HepG2 (cell line): ENCODE data around the gene IL6R. TPM values are rescaled to one million over a fixed set of nuclear protein-coding genes. Genes with fewer than 3 reads are reported as not detected.

Experiments
- ARNT2 ChIP-seq: sonication (generic); formaldehyde crosslinking; IDR thresholded peaks from 2 replicates; pipeline ENCODE4 v1.8.0; 2022; ENCODE audit warnings: mild to moderate bottlenecking, low read depth, missing genetic modification reagents, moderate library complexity
- DR1 ChIP-seq: sonication (generic); formaldehyde crosslinking; IDR thresholded peaks from 2 replicates; pipeline ENCODE4 v1.8.0; 2021; ENCODE audit warnings: mild to moderate bottlenecking, missing genetic modification reagents, inconsistent platforms
- PITX1 ChIP-seq: sonication (generic); formaldehyde crosslinking; IDR thresholded peaks from 2 replicates; pipeline ENCODE4 v1.5.1; 2020; ENCODE audit warnings: mild to moderate bottlenecking, missing genetic modification reagents
- PPARG ChIP-seq: conservative IDR thresholded peaks from 2 replicates; pipeline ENCODE4 v1.6.1; 2016; ENCODE audit warnings: missing biosample characterization, missing genetic modification reagents
- SMAD9 ChIP-seq: sonication (generic); formaldehyde crosslinking; IDR thresholded peaks from 2 replicates; pipeline ENCODE4 v1.5.1; 2020; ENCODE audit warnings: mild to moderate bottlenecking, missing genetic modification reagents
- SOX6 ChIP-seq, 2 experiments: fragments of 450-650 bp in 1 of 2; sonication (generic) in 1 of 2; formaldehyde crosslinking in 1 of 2; IDR thresholded peaks; 2 replicates each; pipeline versions ENCODE4 v1.4.0 to v1.6.1; 2017 to 2020; ENCODE audit warnings: antibody characterized with exemption in 1 of 2, mild to moderate bottlenecking in 1 of 2, missing genetic modification reagents in 1 of 2
- TGIF2 ChIP-seq: IDR thresholded peaks from 2 replicates; pipeline ENCODE4 v1.6.1; 2016; ENCODE audit warnings: control low read depth, missing compliant biosample characterization
- ZNF335 ChIP-seq: sonication (generic); formaldehyde crosslinking; IDR thresholded peaks from 2 replicates; pipeline ENCODE4 v1.4.0; 2020; ENCODE audit warnings: missing genetic modification reagents
- ZNF33B ChIP-seq: sonication (generic); formaldehyde crosslinking; IDR thresholded peaks from 2 replicates; pipeline ENCODE4 v1.5.1; 2020; ENCODE audit warnings: mild to moderate bottlenecking, missing genetic modification reagents
- ZNF564 ChIP-seq: sonication (generic); formaldehyde crosslinking; IDR thresholded peaks from 2 replicates; pipeline ENCODE4 v1.8.1; 2023; ENCODE audit warnings: mild to moderate bottlenecking, missing genetic modification reagents
- ZNF614 ChIP-seq: IDR thresholded peaks from 2 replicates; pipeline ENCODE4 v1.6.1; 2018; ENCODE audit warnings: missing biosample characterization, missing genetic modification reagents, inconsistent platforms, borderline replicate concordance
- ZNF747 ChIP-seq: sonication (generic); formaldehyde crosslinking; IDR thresholded peaks from 2 replicates; pipeline ENCODE4 v1.8.1; 2023; ENCODE audit warnings: missing genetic modification reagents, mild to moderate bottlenecking, borderline replicate concordance
- ZNF776 ChIP-seq: sonication (generic); formaldehyde crosslinking; IDR thresholded peaks from 2 replicates; pipeline ENCODE4 v1.4.0; 2020; ENCODE audit warnings: mild to moderate bottlenecking, missing genetic modification reagents
- polyA plus RNA-seq, 8 experiments: library from polyadenylated mRNA; depleted of rRNA in 3 of 8; stranded (reverse) in 7 of 8; unstranded in 1 of 8; fragments of >200 nt; fragmentation: Illumina TruSeq in 4 of 8; extraction: Trizol in 4 of 8; gene quantifications; 2 replicates each; pipeline versions ENCODE4 v1.2.1 to v1.2.3, GENCODE V29; 2011 to 2016; ENCODE audit warnings: low read depth in 4 of 8, missing spikeins in 1 of 8, mixed read lengths in 1 of 8; ENCODE audit not compliant: insufficient read depth in 1 of 8
- total RNA-seq, 5 experiments: library from RNA; depleted of rRNA; stranded (reverse); fragments of >200 nt; fragmentation: Illumina TruSeq; extraction: Trizol; gene quantifications; 2 replicates each; pipeline ENCODE4 v1.2.3, GENCODE V29; 2016; ENCODE audit warnings: low read depth in 1 of 5
- TF ChIP-seq, protein P1 (sequence below): sonication (generic); formaldehyde crosslinking; IDR thresholded peaks from 2 replicates; pipeline ENCODE4 v1.5.1; 2020; ENCODE audit warnings: mild to moderate bottlenecking, missing genetic modification reagents, moderate library complexity
- TF ChIP-seq, protein P2 (sequence below): IDR thresholded peaks from 2 replicates; pipeline ENCODE4 v1.4.0; 2020; ENCODE audit warnings: mild to moderate bottlenecking, missing genetic modification reagents
- TF ChIP-seq, protein P3 (sequence below): IDR thresholded peaks from 2 replicates; pipeline ENCODE4 v1.6.1; 2012; ENCODE audit warnings: low read length, improper control_type of control experiment
- TF ChIP-seq, protein P4 (sequence below): sonication (generic); formaldehyde crosslinking; IDR thresholded peaks from 2 replicates; pipeline ENCODE4 v1.5.0; 2020; ENCODE audit warnings: mild to moderate bottlenecking, missing genetic modification reagents, borderline replicate concordance

The IL6R gene
- total and polyA plus RNA-seq, 2 of the 13 experiments (the other 11 are each of a cell fraction or from before 2014, with no cell fraction given) = 5.0 to 24.5 TPM

DNA sequence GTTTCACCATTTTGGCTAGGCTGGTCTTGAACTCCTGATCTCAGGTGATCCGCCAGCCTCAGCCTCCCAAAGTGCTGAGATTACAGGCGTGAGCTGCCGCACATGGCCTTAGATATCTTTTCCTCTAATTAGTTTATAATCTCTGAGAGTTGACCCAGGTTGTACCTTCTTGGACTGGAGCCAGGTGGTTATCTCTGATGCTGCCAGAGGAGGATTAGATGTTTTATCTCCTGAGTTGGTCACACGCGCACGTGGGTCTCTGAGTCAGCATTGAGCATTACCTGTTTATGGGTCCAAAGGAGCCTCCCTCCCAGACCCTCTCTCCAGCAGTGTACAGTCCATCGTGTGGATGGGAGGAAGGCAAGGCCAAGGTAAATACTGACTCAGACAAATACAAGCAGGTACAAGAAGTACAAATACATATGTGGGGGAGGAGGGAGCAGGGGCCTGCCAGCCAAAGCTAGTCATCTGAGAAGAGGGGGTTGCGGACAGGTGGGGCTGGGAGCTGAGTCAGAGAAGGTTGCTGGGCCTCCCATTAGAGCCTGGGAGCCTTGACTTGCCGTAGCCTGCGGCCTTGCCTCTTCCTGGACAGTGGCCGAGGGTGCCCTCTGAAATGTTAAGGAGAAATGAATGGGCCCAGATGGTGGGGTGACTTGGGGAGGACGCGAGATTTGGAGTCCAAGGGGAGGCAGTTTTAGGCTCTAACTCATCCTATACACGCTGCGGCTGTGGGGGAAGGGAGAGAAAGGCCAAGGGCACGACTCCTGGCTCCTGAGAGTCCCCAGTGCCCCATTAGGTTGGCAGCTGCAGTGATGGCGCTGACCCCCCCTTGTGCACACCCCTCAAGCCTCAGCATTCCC, 13.1 kb downstream of the IL6R start (continued):
- TF ChIP-seq ZNF747 (CRISPR knock-in tag) (peak; percentile 94; the same call in 1 of the 2 replicates), SOX6 (IDR thresholded peaks at IDR 0.05) (no peak), SOX6 (CRISPR knock-in tag; IDR thresholded peaks at IDR 0.05) (peak; percentile 95), ZNF776 (CRISPR knock-in tag) (no peak), ARNT2 (CRISPR knock-in tag) (peak; percentile 71; the same call in 1 of the 2 replicates), ZNF614 (peak; percentile 95; the same call in 1 of the 2 replicates), PITX1 (CRISPR knock-in tag) (peak; percentile 99), ZNF564 (CRISPR knock-in tag) (no peak; the same call in 1 of the 2 replicates), SMAD9 (CRISPR knock-in tag) (no peak), ZNF335 (peak; percentile 68; the same call in 1 of the 2 replicates), ZNF33B (CRISPR knock-in tag) (no peak), DR1 (CRISPR knock-in tag) (peak; percentile 45; the same call in 1 of the 2 replicates), PPARG (CRISPR knock-in tag) (peak; percentile 78), TGIF2 (CRISPR knock-in tag) (peak; percentile 76)
- TF ChIP-seq, protein P1, sequence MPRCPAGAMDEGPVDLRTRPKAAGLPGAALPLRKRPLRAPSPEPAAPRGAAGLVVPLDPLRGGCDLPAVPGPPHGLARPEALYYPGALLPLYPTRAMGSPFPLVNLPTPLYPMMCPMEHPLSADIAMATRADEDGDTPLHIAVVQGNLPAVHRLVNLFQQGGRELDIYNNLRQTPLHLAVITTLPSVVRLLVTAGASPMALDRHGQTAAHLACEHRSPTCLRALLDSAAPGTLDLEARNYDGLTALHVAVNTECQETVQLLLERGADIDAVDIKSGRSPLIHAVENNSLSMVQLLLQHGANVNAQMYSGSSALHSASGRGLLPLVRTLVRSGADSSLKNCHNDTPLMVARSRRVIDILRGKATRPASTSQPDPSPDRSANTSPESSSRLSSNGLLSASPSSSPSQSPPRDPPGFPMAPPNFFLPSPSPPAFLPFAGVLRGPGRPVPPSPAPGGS (CRISPR knock-in tag) = 0 out of 2 replicates have a peak, but pooled peaks have one; percentile 65
- TF ChIP-seq, protein P2, sequence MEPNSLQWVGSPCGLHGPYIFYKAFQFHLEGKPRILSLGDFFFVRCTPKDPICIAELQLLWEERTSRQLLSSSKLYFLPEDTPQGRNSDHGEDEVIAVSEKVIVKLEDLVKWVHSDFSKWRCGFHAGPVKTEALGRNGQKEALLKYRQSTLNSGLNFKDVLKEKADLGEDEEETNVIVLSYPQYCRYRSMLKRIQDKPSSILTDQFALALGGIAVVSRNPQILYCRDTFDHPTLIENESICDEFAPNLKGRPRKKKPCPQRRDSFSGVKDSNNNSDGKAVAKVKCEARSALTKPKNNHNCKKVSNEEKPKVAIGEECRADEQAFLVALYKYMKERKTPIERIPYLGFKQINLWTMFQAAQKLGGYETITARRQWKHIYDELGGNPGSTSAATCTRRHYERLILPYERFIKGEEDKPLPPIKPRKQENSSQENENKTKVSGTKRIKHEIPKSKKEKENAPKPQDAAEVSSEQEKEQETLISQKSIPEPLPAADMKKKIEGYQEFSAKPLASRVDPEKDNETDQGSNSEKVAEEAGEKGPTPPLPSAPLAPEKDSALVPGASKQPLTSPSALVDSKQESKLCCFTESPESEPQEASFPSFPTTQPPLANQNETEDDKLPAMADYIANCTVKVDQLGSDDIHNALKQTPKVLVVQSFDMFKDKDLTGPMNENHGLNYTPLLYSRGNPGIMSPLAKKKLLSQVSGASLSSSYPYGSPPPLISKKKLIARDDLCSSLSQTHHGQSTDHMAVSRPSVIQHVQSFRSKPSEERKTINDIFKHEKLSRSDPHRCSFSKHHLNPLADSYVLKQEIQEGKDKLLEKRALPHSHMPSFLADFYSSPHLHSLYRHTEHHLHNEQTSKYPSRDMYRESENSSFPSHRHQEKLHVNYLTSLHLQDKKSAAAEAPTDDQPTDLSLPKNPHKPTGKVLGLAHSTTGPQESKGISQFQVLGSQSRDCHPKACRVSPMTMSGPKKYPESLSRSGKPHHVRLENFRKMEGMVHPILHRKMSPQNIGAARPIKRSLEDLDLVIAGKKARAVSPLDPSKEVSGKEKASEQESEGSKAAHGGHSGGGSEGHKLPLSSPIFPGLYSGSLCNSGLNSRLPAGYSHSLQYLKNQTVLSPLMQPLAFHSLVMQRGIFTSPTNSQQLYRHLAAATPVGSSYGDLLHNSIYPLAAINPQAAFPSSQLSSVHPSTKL (CRISPR knock-in tag) = peak; percentile 98
- TF ChIP-seq, protein P3, sequence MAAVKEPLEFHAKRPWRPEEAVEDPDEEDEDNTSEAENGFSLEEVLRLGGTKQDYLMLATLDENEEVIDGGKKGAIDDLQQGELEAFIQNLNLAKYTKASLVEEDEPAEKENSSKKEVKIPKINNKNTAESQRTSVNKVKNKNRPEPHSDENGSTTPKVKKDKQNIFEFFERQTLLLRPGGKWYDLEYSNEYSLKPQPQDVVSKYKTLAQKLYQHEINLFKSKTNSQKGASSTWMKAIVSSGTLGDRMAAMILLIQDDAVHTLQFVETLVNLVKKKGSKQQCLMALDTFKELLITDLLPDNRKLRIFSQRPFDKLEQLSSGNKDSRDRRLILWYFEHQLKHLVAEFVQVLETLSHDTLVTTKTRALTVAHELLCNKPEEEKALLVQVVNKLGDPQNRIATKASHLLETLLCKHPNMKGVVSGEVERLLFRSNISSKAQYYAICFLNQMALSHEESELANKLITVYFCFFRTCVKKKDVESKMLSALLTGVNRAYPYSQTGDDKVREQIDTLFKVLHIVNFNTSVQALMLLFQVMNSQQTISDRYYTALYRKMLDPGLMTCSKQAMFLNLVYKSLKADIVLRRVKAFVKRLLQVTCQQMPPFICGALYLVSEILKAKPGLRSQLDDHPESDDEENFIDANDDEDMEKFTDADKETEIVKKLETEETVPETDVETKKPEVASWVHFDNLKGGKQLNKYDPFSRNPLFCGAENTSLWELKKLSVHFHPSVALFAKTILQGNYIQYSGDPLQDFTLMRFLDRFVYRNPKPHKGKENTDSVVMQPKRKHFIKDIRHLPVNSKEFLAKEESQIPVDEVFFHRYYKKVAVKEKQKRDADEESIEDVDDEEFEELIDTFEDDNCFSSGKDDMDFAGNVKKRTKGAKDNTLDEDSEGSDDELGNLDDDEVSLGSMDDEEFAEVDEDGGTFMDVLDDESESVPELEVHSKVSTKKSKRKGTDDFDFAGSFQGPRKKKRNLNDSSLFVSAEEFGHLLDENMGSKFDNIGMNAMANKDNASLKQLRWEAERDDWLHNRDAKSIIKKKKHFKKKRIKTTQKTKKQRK = no peak
- TF ChIP-seq, protein P4, sequence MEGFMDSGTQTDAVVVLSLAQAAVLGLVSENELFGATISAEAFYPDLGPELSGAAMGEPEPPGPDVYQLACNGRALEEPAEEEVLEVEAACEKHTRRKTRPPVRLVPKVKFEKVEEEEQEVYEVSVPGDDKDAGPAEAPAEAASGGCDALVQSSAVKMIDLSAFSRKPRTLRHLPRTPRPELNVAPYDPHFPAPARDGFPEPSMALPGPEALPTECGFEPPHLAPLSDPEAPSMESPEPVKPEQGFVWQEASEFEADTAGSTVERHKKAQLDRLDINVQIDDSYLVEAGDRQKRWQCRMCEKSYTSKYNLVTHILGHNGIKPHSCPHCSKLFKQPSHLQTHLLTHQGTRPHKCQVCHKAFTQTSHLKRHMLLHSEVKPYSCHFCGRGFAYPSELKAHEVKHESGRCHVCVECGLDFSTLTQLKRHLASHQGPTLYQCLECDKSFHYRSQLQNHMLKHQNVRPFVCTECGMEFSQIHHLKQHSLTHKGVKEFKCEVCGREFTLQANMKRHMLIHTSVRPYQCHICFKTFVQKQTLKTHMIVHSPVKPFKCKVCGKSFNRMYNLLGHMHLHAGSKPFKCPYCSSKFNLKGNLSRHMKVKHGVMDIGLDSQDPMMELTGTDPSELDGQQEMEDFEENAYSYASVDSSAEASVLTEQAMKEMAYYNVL (CRISPR knock-in tag) = peak; percentile 82; the same call in 1 of the 2 replicates
